Coronary artery (tissue), 2 donors: ENCODE results near the gene METTL14.
A peak's percentile ranks its signal among the peaks of the same experiment; 100 is the strongest.

Experiments used
- DNase-seq: peaks from one replicate; pipeline ENCODE4 v3.0.0-alpha.2; 2017; ENCODE audit warnings: low spot score
- H3K27ac ChIP-seq, 2 donors: fragments of 200-600 bp; sonication (generic); one replicate each; pipeline ENCODE4 v1.5.1; 2016 to 2019
- H3K4me3 ChIP-seq: fragments of 200-600 bp; sonication (generic); 2 replicates; pipeline ENCODE4 v1.5.1; 2016; ENCODE audit warnings: mild to moderate bottlenecking, moderate library complexity
- TF ChIP-seq, protein P1 (sequence below): fragments of 200-600 bp; sonication (generic); IDR thresholded peaks from one replicate; pipeline ENCODE4 v1.5.1; 2019; ENCODE audit warnings: antibody characterized with exemption

Gene METTL14

GRCh38 chr4:118753685-118754084 is 68.5 kb downstream of the METTL14 start:
- DNase-seq, result no peak
- H3K4me3 ChIP-seq, result no peak overlapping the region
- H3K27ac ChIP-seq, result peak overlapping the region; percentile 23 to 72
- TF ChIP-seq, protein P1, sequence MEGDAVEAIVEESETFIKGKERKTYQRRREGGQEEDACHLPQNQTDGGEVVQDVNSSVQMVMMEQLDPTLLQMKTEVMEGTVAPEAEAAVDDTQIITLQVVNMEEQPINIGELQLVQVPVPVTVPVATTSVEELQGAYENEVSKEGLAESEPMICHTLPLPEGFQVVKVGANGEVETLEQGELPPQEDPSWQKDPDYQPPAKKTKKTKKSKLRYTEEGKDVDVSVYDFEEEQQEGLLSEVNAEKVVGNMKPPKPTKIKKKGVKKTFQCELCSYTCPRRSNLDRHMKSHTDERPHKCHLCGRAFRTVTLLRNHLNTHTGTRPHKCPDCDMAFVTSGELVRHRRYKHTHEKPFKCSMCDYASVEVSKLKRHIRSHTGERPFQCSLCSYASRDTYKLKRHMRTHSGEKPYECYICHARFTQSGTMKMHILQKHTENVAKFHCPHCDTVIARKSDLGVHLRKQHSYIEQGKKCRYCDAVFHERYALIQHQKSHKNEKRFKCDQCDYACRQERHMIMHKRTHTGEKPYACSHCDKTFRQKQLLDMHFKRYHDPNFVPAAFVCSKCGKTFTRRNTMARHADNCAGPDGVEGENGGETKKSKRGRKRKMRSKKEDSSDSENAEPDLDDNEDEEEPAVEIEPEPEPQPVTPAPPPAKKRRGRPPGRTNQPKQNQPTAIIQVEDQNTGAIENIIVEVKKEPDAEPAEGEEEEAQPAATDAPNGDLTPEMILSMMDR, result no peak

DNA sequence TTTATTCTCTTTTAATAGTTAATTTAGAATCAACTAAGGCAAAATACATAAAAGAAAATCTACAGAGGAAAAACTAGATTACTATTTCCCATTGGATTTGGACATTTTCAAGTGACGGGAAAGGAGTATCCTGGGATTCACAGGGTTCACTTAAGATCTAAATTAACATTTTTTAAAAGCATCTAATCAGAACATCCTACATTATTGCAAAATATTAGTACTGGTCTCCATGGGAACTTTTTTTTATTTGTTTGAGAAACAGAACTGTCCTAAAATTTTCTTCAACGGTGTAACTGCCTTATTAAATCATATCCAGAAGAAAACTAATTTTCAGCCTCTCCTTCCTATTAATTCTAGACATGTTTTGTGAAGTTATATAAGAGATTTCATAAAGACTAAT is 69.7 kb downstream of the METTL14 start:
- Histone ChIP-seq H3K27ac (peak overlapping the region in 1 of 2 donors; percentile 63), H3K4me3 (no peak overlapping the region)
- DNase-seq, result no peak
- TF ChIP-seq, protein P1, result no peak

GRCh38 chr4:118755438-118756226 is 70.4 kb downstream of the METTL14 start:
- DNase-seq, result no peak
- Histone ChIP-seq H3K27ac (peak overlapping the region; percentile 60 to 63), H3K4me3 (no peak overlapping the region)
- TF ChIP-seq, protein P1, result no peak

GRCh38 chr4:118756429-118756828 is 71.2 kb downstream of the METTL14 start:
- no peak for DNase-seq
- Histone ChIP-seq H3K4me3 (no peak overlapping the region), H3K27ac (peak overlapping the region; percentile 60 to 63)
- TF ChIP-seq, protein P1, result no peak

DNA sequence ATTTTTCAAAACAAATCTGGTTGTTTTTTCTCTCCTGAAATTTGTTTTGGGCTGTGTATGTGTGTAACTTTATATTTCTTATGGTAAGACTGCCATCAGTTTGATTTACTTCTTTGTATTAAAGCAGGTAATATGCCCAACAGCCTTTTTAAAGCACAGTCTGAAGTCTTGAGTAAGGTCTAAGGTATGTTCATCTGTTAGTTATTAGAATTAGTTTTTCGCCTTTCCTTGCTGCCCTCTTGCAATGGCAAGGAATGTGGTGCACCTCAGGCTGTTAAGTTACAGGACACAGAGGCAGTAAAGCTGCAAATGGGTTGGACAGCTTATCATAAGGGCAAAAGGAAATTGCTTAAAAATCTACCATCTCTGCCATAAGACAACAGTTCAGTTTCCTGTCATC is 71.8 kb downstream of the METTL14 start:
- no peak overlapping the region for H3K4me3 ChIP-seq
- DNase-seq, result no peak
- H3K27ac ChIP-seq, result peak overlapping the region; percentile 63 to 67
- TF ChIP-seq, protein P1, result no peak

DNA sequence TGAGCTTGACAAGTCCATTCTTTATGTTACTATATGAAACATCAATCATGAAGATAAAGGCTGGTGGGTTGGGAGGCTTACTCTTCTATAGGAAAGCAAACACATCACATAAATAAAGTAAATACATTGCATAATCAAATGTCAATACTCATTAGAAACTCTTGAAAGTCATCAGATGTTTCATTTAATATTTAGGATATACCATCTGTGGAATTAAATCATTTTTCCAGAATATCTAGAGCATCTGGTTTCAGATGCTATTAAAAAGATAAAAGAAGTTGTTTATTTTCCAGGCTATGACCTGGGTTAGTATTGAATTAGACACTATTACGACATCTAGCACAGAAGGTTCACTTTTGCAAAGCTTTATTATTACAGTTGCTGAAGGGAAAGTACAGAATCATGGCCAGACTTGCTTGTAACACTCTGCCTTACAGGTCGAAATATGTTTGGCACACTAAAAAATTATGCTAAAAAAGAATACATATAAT is 72.6 kb downstream of the METTL14 start:
- H3K27ac ChIP-seq, result peak overlapping the region; percentile 63 to 67
- H3K4me3 ChIP-seq, result no peak overlapping the region
- DNase-seq, result no peak
- TF ChIP-seq, protein P1, result no peak

GRCh38 chr4:118758293-118758692 is 73.1 kb downstream of the METTL14 start:
- peak overlapping the region; percentile 63 to 67 for H3K27ac ChIP-seq

More at GRCh38 chr4:118758293-118758692, 73.1 kb downstream of the METTL14 start:
- H3K4me3 ChIP-seq, result no peak overlapping the region
- TF ChIP-seq, protein P1, result no peak
- DNase-seq, result no peak
